Jurkat, Clone E6-1 (cell line): ENCODE measurements around the gene RIOK2.
A peak's percentile ranks its signal among the peaks of the same experiment; 100 is the strongest.

Experiments used
- DNase-seq: peaks from one replicate; pipeline ENCODE4 v3.0.0-alpha.2; 2011; ENCODE audit warnings: low read depth, low spot score
- H3K4me3 ChIP-seq: 2 replicates; pipeline ENCODE4 v1.5.1; 2011; ENCODE audit warnings: mild to moderate bottlenecking, low read length, control low read depth, moderate library complexity

The RIOK2 gene

GRCh38 chr5:97134634-97135033 is 48.4 kb downstream of the RIOK2 start:
- no peak overlapping the region for H3K4me3 ChIP-seq
- DNase-seq: no peak

DNA sequence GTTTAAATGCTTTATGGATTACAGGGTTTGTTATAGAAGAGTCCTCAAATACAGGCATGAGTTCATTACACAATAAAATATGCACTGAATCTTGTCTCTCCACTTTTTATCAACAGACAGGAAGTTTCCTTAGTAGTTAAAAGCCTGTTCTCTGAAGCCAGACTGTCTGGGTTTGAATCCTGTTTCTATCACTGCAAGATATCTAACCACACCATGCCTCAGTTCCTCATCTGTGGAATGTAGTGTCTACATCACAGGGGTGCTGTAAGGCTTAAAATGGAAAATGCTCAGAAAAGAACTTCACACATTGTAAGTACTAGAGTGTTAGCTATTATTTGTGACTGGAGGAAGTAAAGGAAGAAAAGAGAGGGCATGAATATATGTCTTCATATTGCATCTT is 49.9 kb downstream of the RIOK2 start:
- no peak overlapping the region for H3K4me3 ChIP-seq
- peak; percentile 30 for DNase-seq

- no peak for DNase-seq
These were observed 51.1 kb downstream of the RIOK2 start for GRCh38 chr5:97131921-97132320.

GRCh38 chr5:97131139-97131710 is 51.8 kb downstream of the RIOK2 start:
- no peak for DNase-seq
- H3K4me3 ChIP-seq: no peak overlapping the region

More at GRCh38 chr5:97131921-97132320, 51.1 kb downstream of the RIOK2 start:
- no peak overlapping the region for H3K4me3 ChIP-seq

- DNase-seq: no peak
- no peak overlapping the region for H3K4me3 ChIP-seq
These were observed 55.3 kb downstream of the RIOK2 start for GRCh38 chr5:97127727-97128126.

- DNase-seq: no peak
- no peak overlapping the region for H3K4me3 ChIP-seq
These were observed 57.8 kb downstream of the RIOK2 start for GRCh38 chr5:97125125-97125683.

GRCh38 chr5:97124335-97124734 is 58.7 kb downstream of the RIOK2 start:
- DNase-seq: no peak
- no peak overlapping the region for H3K4me3 ChIP-seq

DNA sequence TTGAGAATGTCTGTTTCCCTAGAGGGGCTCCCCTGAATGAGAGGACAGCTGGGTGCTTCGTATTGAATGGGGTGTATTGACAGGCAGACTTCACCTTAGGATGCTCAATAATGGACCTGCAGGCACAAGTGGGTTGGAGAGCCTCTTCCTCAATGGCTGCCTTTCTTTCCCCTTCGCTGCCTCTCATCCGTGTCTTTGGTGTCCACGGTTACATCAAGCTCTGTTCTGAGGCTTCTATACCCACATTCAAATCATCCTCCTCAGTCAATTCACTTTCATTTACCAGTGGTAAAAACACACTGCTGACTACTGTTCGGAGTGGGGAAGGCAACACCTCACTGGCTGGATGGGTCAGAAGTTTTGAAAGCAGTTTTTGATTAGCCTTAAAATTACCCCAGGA is 61.2 kb downstream of the RIOK2 start:
- no peak overlapping the region for H3K4me3 ChIP-seq
- DNase-seq: no peak

DNA sequence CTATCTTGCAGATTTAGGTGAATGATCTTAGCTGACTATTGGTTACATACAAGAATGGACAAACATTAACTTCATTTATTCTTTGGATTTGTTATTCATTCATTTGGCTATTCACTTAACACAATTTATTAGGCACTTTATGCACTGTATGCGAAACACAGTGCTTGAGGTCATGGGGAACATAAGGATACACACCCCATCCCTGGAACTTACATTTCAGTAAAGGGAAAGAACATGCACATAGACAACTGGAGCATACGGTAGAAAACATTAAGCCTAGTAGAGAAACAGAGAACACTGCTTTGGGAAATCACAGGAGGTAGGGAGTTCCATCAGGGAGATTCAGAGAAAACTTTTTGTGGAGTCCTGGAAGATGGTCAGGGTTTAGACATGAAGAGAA is 62.9 kb downstream of the RIOK2 start:
- H3K4me3 ChIP-seq: no peak overlapping the region
- DNase-seq: no peak

DNA sequence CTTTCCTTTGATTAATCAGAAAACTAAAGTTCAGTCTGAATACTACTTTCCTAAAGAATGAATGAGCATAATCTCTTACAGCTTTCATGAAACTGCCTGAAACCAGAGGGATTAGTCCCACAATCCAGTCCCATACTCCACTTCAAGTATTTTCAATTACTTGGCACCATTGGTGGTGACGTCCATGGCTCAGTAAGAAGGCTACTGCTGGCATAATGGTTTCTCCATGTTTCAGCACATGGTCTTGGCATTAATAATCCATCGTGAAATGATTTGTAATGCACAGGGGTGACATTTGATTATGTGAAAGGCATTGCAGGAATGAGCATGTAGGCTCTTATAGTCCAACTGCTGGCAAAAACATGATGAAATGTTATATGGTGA is 64.0 kb downstream of the RIOK2 start:
- no peak for DNase-seq
- H3K4me3 ChIP-seq: no peak overlapping the region

DNA sequence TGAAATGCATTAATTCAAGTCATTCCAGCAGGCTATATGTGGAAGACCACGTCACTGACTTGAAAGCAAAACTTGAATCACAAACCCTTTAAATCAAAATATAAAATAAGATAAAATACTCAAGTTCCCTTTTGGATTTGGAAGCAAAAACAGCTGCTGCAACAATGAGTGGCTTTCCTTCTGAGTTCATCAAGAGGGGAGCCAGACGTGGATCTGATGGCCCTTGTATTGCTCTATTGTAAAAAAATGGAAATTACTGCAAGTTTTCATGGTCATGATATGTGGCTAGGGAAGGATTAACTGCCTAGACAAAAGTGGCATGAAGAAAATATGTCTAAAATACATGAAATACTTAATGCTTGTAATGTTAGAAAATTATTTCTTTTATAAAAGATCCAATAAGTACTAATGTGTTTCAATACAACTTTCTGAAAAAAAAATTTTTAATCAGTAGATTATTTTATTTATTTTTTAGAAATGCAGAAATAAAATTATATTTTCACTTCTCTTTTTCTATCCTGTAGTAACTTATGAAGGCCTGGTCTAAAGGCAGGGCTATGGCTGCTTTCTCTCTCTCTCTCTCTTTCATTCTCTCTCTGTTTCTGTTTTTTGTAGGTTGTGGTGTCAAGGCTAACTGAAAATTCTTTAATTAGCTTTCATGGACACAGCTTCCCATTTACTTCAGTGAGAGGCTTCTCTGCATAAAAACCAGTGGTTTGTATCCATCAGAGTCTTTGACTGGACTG is 64.6 kb downstream of the RIOK2 start:
- no peak overlapping the region for H3K4me3 ChIP-seq
- DNase-seq: no peak

- no peak overlapping the region for H3K4me3 ChIP-seq
- DNase-seq: no peak
These were observed 67.1 kb downstream of the RIOK2 start for GRCh38 chr5:97115932-97116331.

- DNase-seq: no peak
- H3K4me3 ChIP-seq: no peak overlapping the region
These were observed 70.8 kb downstream of the RIOK2 start for GRCh38 chr5:97112230-97112629.

- no peak overlapping the region for H3K4me3 ChIP-seq
- peak; percentile 54 for DNase-seq
These were observed 71.4 kb downstream of the RIOK2 start for GRCh38 chr5:97111616-97112015.

DNA sequence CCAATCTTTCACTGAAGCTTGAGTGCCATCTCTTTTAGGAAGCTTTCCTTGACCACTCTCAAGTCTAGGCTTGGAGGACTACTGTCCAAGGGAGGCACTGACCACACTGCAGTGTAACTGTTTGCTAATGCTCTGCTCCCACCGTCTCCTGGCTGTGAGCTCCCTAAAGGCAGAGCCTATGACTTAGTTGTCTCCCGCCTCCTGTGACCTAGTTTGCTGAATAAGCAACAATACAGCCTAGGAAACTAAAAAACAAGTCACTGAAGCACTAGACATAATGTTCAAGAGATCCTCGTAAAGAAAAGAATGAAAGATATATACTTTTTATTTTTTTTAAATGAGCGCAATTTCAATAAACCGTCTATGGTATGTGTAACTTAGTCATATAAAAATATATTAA is 72.0 kb downstream of the RIOK2 start:
- no peak overlapping the region for H3K4me3 ChIP-seq
- DNase-seq: no peak
